GM12891 (cell line): Measurements from ENCODE around the gene CAPN7.

Experiments
- PAX5 ChIP-seq: IDR thresholded peaks from 2 replicates; pipeline ENCODE4 v1.6.1; 2011; ENCODE audit warnings: low read length, moderate library complexity, mild to moderate bottlenecking; ENCODE audit not compliant: insufficient read depth, severe bottlenecking
- POLR2A ChIP-seq: IDR thresholded peaks from 2 replicates; pipeline ENCODE4 v1.6.1; 2011; ENCODE audit warnings: low read depth, low read length, control low read depth
- POLR2AphosphoS5 ChIP-seq: IDR thresholded peaks from 2 replicates; pipeline ENCODE4 v1.6.1; 2011; ENCODE audit warnings: low read depth, low read length, control low read depth
- POU2F2 ChIP-seq: IDR thresholded peaks from 2 replicates; pipeline ENCODE4 v1.6.1; 2011; ENCODE audit warnings: low read depth, mild to moderate bottlenecking, control low read depth, low read length, moderate library complexity
- SPI1 ChIP-seq: IDR thresholded peaks from 2 replicates; pipeline ENCODE4 v1.6.1; 2011; ENCODE audit warnings: low read depth, low read length, control low read depth
- TAF1 ChIP-seq: IDR thresholded peaks from 2 replicates; pipeline ENCODE4 v1.6.1; 2011; ENCODE audit warnings: low read depth, low read length, control low read depth

GRCh38 chr3:15289661-15290060, 83.6 kb downstream of the CAPN7 start:
- TF ChIP-seq POLR2A = no peak
- no peak for TF ChIP-seq SPI1
- TF ChIP-seq POLR2AphosphoS5 = no peak
- TF ChIP-seq TAF1 = no peak
- TF ChIP-seq PAX5 = no peak
- no peak for TF ChIP-seq POU2F2
